ENCODE results near the gene CRIP3. TPM values are rescaled to one million over a fixed set of nuclear protein-coding genes. Genes with fewer than 3 reads are reported as not detected.

CRIP3 gene
- total and polyA plus RNA-seq, 2 of the 8 experiments (the other 6 are each of a cell fraction or from before 2014, with no cell fraction given) = 34.0 to 46.3 TPM

GRCh38 chr6:43278524-43279078 is 30.0 kb downstream of the CRIP3 start:
- DNase-seq (ENCODE audit: low read depth in 1 of 2, low spot score in 2 of 2) (no peak), FAIRE-seq (peak; percentile 69)
- no peak overlapping the region for H3K56ac ChIP-seq (replicated peaks; ENCODE audit: insufficient read length, low read depth, low read length)
- H3K79me1 ChIP-seq (ENCODE audit: low read depth, low read length) = no peaks in the 10 kb centered on the region
- peak overlapping the region; percentile 34 to 65; a peak in 3 of 4 replicates for H3K4me2 ChIP-seq (ENCODE audit: insufficient read depth in 1 of 2, low read depth in 2 of 2, low read length in 2 of 2)
- ChIA-PET POLR2A (ENCODE audit: partially characterized antibody) (interaction anchor here (1.0 kb wide), 1 partner anchor 9 kb away, joined by 3 read pairs; no protein-coding TSS in a partner anchor), CTCF (ENCODE audit: partially characterized antibody) (interaction anchor here (0.8 to 3.2 kb wide), 8 partner anchors 8 to 68 kb away, joined by 3 to 11 read pairs (median 4); partner anchors contain the start of gene SLC22A7)
- H2BK20ac ChIP-seq (ENCODE audit: low read length) = 0 out of 2 replicates have a peak overlapping the region, but pooled peaks have one; percentile 27
- no peaks in the 10 kb centered on the region for H4K20me1 ChIP-seq (replicated peaks in 1 of 2; ENCODE audit: control insufficient read depth in 1 of 2, insufficient read depth in 2 of 2, low read length in 2 of 2)
- no peak overlapping the region for H2BK120ac ChIP-seq (replicated peaks; ENCODE audit: low read depth, low read length)
- peaks cover 11% of the 10 kb centered on the region for H3K23me2 ChIP-seq (ENCODE audit: low read depth, low read length)
- H3K4me1 ChIP-seq (replicated peaks in 1 of 4; ENCODE audit: control insufficient read depth in 3 of 4, insufficient read depth in 4 of 4, low read length in 3 of 4) = peaks cover 4 to 29% (median 20%) of the 10 kb centered on the region in 4 experiments
- WGBS, 2 experiments (ENCODE audit: extremely low coverage in 1 of 2, insufficient coverage in 1 of 2, insufficient read length in 1 of 2, insufficient replicate concordance in 2 of 2, low coverage in 1 of 2, low lambda C conversion rate in 2 of 2, missing lambda C conversion rate in 1 of 2) = 54% methylated on average over 4 of the region's 4 CpGs; no CpG with 5 or more reads in 1 of the 2 experiments
- no peak overlapping the region for H2AK5ac ChIP-seq (ENCODE audit: low read depth, low read length)
- no peak overlapping the region; a peak in 1 of 8 replicates for H3K4me3 ChIP-seq (ENCODE audit: extremely low read depth in 1 of 4, insufficient read depth in 2 of 4, low read depth in 3 of 4, low read length in 4 of 4)
- peak overlapping the region; percentile 0 for H4K91ac ChIP-seq (replicated peaks; ENCODE audit: insufficient read length, low read length)
- no peak overlapping the region for H4K8ac ChIP-seq (ENCODE audit: extremely low read depth, insufficient read depth, low read length)
- H3K14ac ChIP-seq (ENCODE audit: insufficient read length) = no peak overlapping the region
- no peak for TF ChIP-seq SIX5 (IDR thresholded peaks at IDR 0.05; ENCODE audit: low read depth, low read length)
- no peak for TF ChIP-seq TAF7 (optimal IDR thresholded peaks at IDR 0.05; ENCODE audit: borderline replicate concordance, low read depth, low read length)
- TF ChIP-seq SP1 (IDR thresholded peaks at IDR 0.05; ENCODE audit: low read depth, low read length) = 0 out of 2 replicates have a peak, but pooled peaks have one; percentile 19
- no peak for TF ChIP-seq NANOG (IDR thresholded peaks at IDR 0.05; ENCODE audit: insufficient read depth, low read depth, low read length, poor library complexity, severe bottlenecking)
- TF ChIP-seq EZH2 (IDR thresholded peaks at IDR 0.05; ENCODE audit: low read depth, low read length, severe bottlenecking) = no peak
- TF ChIP-seq TEAD4 (IDR thresholded peaks at IDR 0.05; ENCODE audit: low read depth, low read length) = no peak
- no peak overlapping the region for H2BK5ac ChIP-seq (ENCODE audit: low read depth, low read length)
- H3K4ac ChIP-seq (replicated peaks; ENCODE audit: insufficient read length, low read depth, low read length) = no peak overlapping the region
- H2BK12ac ChIP-seq (ENCODE audit: low read depth, low read length) = 0 out of 2 replicates have a peak overlapping the region, but pooled peaks have one; percentile 6
- peak overlapping the region; percentile 72 for H3K18ac ChIP-seq (ENCODE audit: extremely low read depth, low read length)
- H3K79me2 ChIP-seq (ENCODE audit: control insufficient read depth in 1 of 2, insufficient read depth in 2 of 2, low read length in 2 of 2) = no peaks in the 10 kb centered on the region
- H2AFZ ChIP-seq (ENCODE audit: low read length) = no peak overlapping the region
- H3K27me3 ChIP-seq (replicated peaks in 1 of 4; ENCODE audit: control insufficient read depth in 3 of 4, extremely low read depth in 1 of 4, insufficient read depth in 3 of 4, low read length in 3 of 4) = peaks cover 12 to 33% (median 28%) of the 10 kb centered on the region in 4 experiments
- H3K9me3 ChIP-seq (ENCODE audit: insufficient read depth in 2 of 2, low read depth in 1 of 2, low read length in 1 of 2) = no peaks in the 10 kb centered on the region
- H3K23ac ChIP-seq (ENCODE audit: insufficient read length) = no peak overlapping the region
- no peak overlapping the region for H3K27ac ChIP-seq (ENCODE audit: low read depth, low read length)
- H3K36me3 ChIP-seq (ENCODE audit: control insufficient read depth in 2 of 4, insufficient read depth in 4 of 4, low read length in 3 of 4) = no peaks in the 10 kb centered on the region
- H2BK15ac ChIP-seq (ENCODE audit: low read length) = no peak overlapping the region; the same call in 1 of the 2 replicates
- no peak overlapping the region for H4K5ac ChIP-seq (ENCODE audit: insufficient read length, low read depth, low read length)
- peak overlapping the region in 1 of 4 experiments; percentile 36; a peak in 1 of 7 replicates for H3K9ac ChIP-seq (replicated peaks in 1 of 4; ENCODE audit: extremely low read depth in 1 of 4, low read depth in 3 of 4, low read length in 3 of 4)
